Small intestine (tissue), 7 donors: Measurements from ENCODE around the gene ANKRD65. TPM values are rescaled to one million over a fixed set of nuclear protein-coding genes. Genes with fewer than 3 reads are reported as not detected.
"Not testable (repeated sequence)": the region's sequence is repeated elsewhere in the genome, so short reads cannot be mapped to it uniquely, and the experiment has no call there.

Experiments used
- DNase-seq, 2 donors: peaks; one replicate each; pipeline versions ENCODE4 v3.0.0 to v3.0.0-alpha.2; 2013
- FAIRE-seq: peaks from 2 replicates; lab custom pipeline; 2012; peaks lifted over from hg19 to GRCh38; lab: Jason Lieb, UNC
- H3K27ac ChIP-seq, 3 donors: one replicate each; pipeline ENCODE4 v1.5.1; 2013; ENCODE audit warnings: low read length in 2 of 3, mild to moderate bottlenecking in 2 of 3, control low read depth in 1 of 3, inconsistent platforms in 1 of 3, low read depth in 1 of 3, moderate library complexity in 1 of 3
- H3K27me3 ChIP-seq, 3 donors: one replicate each; pipeline ENCODE4 v1.6.1; 2013; ENCODE audit warnings: low read length in 3 of 3, inconsistent platforms in 1 of 3; ENCODE audit not compliant: control insufficient read depth in 3 of 3, insufficient read depth in 3 of 3
- H3K36me3 ChIP-seq, 3 donors: one replicate each; pipeline ENCODE4 v1.6.1; 2013; ENCODE audit warnings: low read length in 3 of 3, inconsistent platforms in 1 of 3, low read depth in 1 of 3, mild to moderate bottlenecking in 1 of 3, moderate library complexity in 1 of 3; ENCODE audit not compliant: control insufficient read depth in 3 of 3, insufficient read depth in 2 of 3
- H3K4me1 ChIP-seq, 3 donors: one replicate each; pipeline ENCODE4 v1.6.1; 2013; ENCODE audit warnings: low read length in 2 of 3, inconsistent platforms in 1 of 3, low read depth in 1 of 3, mild to moderate bottlenecking in 1 of 3, moderate library complexity in 1 of 3; ENCODE audit not compliant: control insufficient read depth in 3 of 3, insufficient read depth in 2 of 3
- H3K4me3 ChIP-seq, 3 donors: one replicate each; pipeline ENCODE4 v1.5.1; 2013; ENCODE audit warnings: low read length in 3 of 3, control low read depth in 1 of 3, inconsistent platforms in 1 of 3, low read depth in 1 of 3, mild to moderate bottlenecking in 1 of 3, moderate library complexity in 1 of 3
- H3K9me3 ChIP-seq, 2 donors: one replicate each; pipeline ENCODE4 v1.6.1; 2013; ENCODE audit warnings: low read depth in 1 of 2, low read length in 1 of 2; ENCODE audit not compliant: control insufficient read depth in 2 of 2, insufficient read depth in 1 of 2
- WGBS, 3 donors: extraction: QIAGEN DNeasy Blood & Tissue Kit; methylation state at CpG; one replicate each; pipeline ENCODE4 v1.1.7; 2013; 5-methylcytosine and 5-hydroxymethylcytosine counted together
- polyA plus RNA-seq, 4 donors: library from polyadenylated mRNA; stranded (reverse) in 3 of 4; unstranded in 1 of 4; fragments of 200-250 nt in 3 of 4; fragments of 120-200 nt in 1 of 4; gene quantifications; one replicate each; pipeline versions ENCODE4 v1.2.1 to v1.2.3, GENCODE V29; 2013
- donor health status: healthy with polysubstance abuse.
- donor health status: control.
- donor health status: control.
- donor health status: Bipolar disorder and iron deficiency.
- donor health status: healthy.

ANKRD65 gene
- polyA plus RNA-seq, 4 donors = 1.1 to 1.7 (median 1.5) TPM

- H3K4me1 ChIP-seq = peaks cover 5 to 18% (median 6%) of the 10 kb centered on the region in 3 donors
- FAIRE-seq = no peak
- peak overlapping the region; percentile 88 to 98 (median 92) for H3K4me3 ChIP-seq
- H3K27me3 ChIP-seq = no peaks in the 10 kb centered on the region
- peak in 1 of 2 donors; percentile 67 for DNase-seq
- peaks cover 0 to 49% (median 3%) of the 10 kb centered on the region in 3 donors for H3K36me3 ChIP-seq
- peaks cover 0 to 7% of the 10 kb centered on the region in 2 donors for H3K9me3 ChIP-seq
- peak overlapping the region; percentile 76 to 90 (median 79) for H3K27ac ChIP-seq
- 10 to 11% (median 11%) methylated on average over 39 to 41 of the region's 41 CpGs for WGBS, 3 donors
Observed at GRCh38 chr1:1407636-1408318, 13.3 kb downstream of the ANKRD65 start.

DNA sequence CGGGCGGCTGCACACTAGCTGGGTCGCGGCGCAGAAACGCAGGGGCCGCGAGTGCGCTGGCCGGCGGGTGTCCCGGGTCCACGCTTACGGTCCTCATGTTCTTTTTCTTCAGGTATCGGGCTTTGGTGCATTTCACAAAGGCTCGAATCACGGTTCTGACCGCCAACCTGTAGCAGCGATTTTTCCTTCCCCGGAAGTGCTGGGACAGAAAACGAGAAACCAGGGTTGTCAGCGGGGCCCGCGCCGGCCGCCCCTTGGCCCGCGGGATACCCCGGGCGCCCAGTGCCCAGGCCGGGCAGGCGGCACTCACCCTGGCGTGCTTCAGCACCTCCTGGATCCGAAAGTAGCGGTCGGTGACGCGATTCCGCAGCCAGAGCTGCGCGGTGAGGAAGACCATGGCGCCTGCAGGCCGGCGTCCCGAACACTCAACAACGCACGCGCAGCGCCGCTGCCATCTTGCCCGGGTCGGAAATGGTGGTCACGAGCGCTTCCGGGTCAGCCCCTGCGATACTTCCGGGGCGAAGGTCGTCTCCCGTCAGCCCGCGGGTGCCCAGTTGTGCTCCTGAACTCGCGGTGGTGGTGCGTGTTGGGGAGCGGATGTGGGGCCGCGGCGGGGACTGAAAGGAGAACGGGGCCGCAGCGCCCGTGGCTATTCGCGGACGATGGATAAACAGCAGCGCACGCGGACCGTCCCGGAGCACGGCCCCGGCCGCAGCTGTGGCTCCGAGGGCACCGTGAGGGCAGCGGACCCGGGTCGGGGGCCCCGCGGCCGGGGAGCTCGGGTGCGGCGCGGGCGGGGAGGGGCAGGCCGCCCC is 14.0 kb downstream of the ANKRD65 start, which contains the start of gene MRPL20:
Gene MRPL20, minus strand, starts transcription at position 473 of the 815 bp plus-strand sequence. Its CDS starts 76 bp downstream, at position 397.
- peak within 1 kb of the TSS; percentile 76 to 90 (median 79) for H3K27ac ChIP-seq
- peaks cover 3 to 57% (median 3%) of the 10 kb centered on the region in 3 donors for H3K36me3 ChIP-seq
- DNase-seq (peak; percentile 95 to 97), FAIRE-seq (no peak)
- H3K27me3 ChIP-seq = no peaks in the 10 kb centered on the region
- peak within 1 kb of the TSS; percentile 88 to 98 (median 92) for H3K4me3 ChIP-seq
- H3K4me1 ChIP-seq = peaks cover 5 to 18% (median 6%) of the 10 kb centered on the region in 3 donors
- WGBS, 3 donors = 0% methylated on average over 88 to 98 of the region's 98 CpGs
- peaks cover 0 to 1% of the 10 kb centered on the region in 2 donors for H3K9me3 ChIP-seq

GRCh38 chr1:1406101-1406820 is 14.8 kb downstream of the ANKRD65 start:
- no peaks in the 10 kb centered on the region for H3K27me3 ChIP-seq
- peak overlapping the region; percentile 88 to 98 (median 92) for H3K4me3 ChIP-seq
- peaks cover 5 to 21% (median 6%) of the 10 kb centered on the region in 3 donors for H3K4me1 ChIP-seq
- WGBS, 3 donors = 28 to 38% (median 36%) methylated on average over 36 to 43 of the region's 43 CpGs
- peak in 1 of 2 donors; percentile 20 for DNase-seq
- H3K36me3 ChIP-seq = peaks cover 3 to 61% (median 5%) of the 10 kb centered on the region in 3 donors
- no peak for FAIRE-seq
- peak overlapping the region; percentile 43 to 90 (median 76) for H3K27ac ChIP-seq
- H3K9me3 ChIP-seq = no peaks in the 10 kb centered on the region

DNA sequence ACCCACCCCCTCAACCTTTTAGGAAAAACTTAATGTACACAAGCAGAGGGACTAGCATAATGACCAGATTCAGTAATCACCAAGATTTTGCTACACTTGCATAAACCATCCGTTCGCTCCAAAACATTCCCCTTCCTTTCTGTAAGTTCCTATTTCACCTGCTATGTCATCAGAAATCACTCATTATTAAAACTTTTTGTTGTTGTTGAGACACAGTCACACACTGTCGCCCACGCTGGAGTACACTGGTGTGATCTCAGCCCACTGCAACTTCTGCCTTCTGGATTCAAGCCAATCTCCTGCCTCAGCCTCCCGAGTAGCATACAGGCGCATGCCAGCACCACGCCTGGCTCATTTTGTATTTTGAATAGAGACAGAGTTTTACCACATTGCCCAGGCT is 17.4 kb downstream of the ANKRD65 start:
- Histone ChIP-seq H3K4me1 (peaks cover 6 to 31% (median 9%) of the 10 kb centered on the region in 3 donors), H3K27ac (no peak overlapping the region), H3K27me3 (no peaks in the 10 kb centered on the region), H3K9me3 (no peaks in the 10 kb centered on the region), H3K4me3 (no peak overlapping the region), H3K36me3 (peaks cover 3 to 66% (median 5%) of the 10 kb centered on the region in 3 donors)
- DNase-seq (no peak), FAIRE-seq (no peak)
- 81 to 88% (median 85%) methylated on average over 7 of the region's 7 CpGs for WGBS, 3 donors

GRCh38 chr1:1402901-1403392 is 18.1 kb downstream of the ANKRD65 start:
- not testable (repeated sequence) for H3K9me3 ChIP-seq, DNase-seq, FAIRE-seq, H3K4me3 ChIP-seq, H3K27me3 ChIP-seq, H3K27ac ChIP-seq
- WGBS, 3 donors = 84 to 92% (median 90%) methylated on average over 9 of the region's 9 CpGs
- peaks cover 6 to 31% (median 9%) of the 10 kb centered on the region in 3 donors for H3K4me1 ChIP-seq
- H3K36me3 ChIP-seq = peaks cover 3 to 69% (median 5%) of the 10 kb centered on the region in 3 donors

- H3K4me1 ChIP-seq = peaks cover 6 to 36% (median 10%) of the 10 kb centered on the region in 3 donors
- H3K9me3 ChIP-seq = no peaks in the 10 kb centered on the region
- H3K27me3 ChIP-seq = no peaks in the 10 kb centered on the region
- H3K36me3 ChIP-seq = peaks cover 3 to 75% (median 5%) of the 10 kb centered on the region in 3 donors
- no peak overlapping the region for H3K27ac ChIP-seq
- DNase-seq (peak; percentile 54 to 62), FAIRE-seq (no peak)
- WGBS, 3 donors = 75 to 79% (median 77%) methylated on average over 20 of the region's 20 CpGs
- no peak overlapping the region for H3K4me3 ChIP-seq
Observed at GRCh38 chr1:1402072-1402900, 18.8 kb downstream of the ANKRD65 start.

- no peaks in the 10 kb centered on the region for H3K27me3 ChIP-seq
- 86 to 89% (median 88%) methylated on average over 7 of the region's 7 CpGs for WGBS, 3 donors
- FAIRE-seq (no peak), DNase-seq (no peak)
- H3K4me1 ChIP-seq = peaks cover 6 to 36% (median 10%) of the 10 kb centered on the region in 3 donors
- H3K9me3 ChIP-seq = no peaks in the 10 kb centered on the region
- peak overlapping the region in 1 of 3 donors; percentile 11 for H3K4me3 ChIP-seq
- peak overlapping the region in 1 of 3 donors; percentile 75 for H3K27ac ChIP-seq
- H3K36me3 ChIP-seq = peaks cover 3 to 79% (median 5%) of the 10 kb centered on the region in 3 donors
Observed at GRCh38 chr1:1401457-1402010, 19.5 kb downstream of the ANKRD65 start.
